ENCODE results near the gene UBA7.
"Not testable (repeated sequence)": the region's sequence is repeated elsewhere in the genome, so short reads cannot be mapped to it uniquely, and the experiment has no call there.

UBA7 gene

GRCh38 chr3:49787536-49787935, 26.2 kb downstream of the UBA7 start:
- no peak overlapping the region for H3K4me3 ChIP-seq (ENCODE audit: low read length)
- H3K9ac ChIP-seq (ENCODE audit: low read length) = peak overlapping the region; percentile 98
- H3K36me3 ChIP-seq (ENCODE audit: control insufficient read depth, insufficient read depth, low read length) = no peaks in the 10 kb centered on the region
- H3K9me3 ChIP-seq (ENCODE audit: control insufficient read depth, low read length) = no peaks in the 10 kb centered on the region
- H3K27me3 ChIP-seq (ENCODE audit: control insufficient read depth, insufficient read depth, low read length) = peaks cover 5% of the 10 kb centered on the region
- H3K4me1 ChIP-seq (ENCODE audit: control insufficient read depth, insufficient read depth, low read length) = peaks cover 22% of the 10 kb centered on the region

GRCh38 chr3:49787182-49787464, 26.6 kb downstream of the UBA7 start:
- Histone ChIP-seq H3K9me3 (ENCODE audit: control insufficient read depth, low read length) (no peaks in the 10 kb centered on the region), H3K27me3 (ENCODE audit: control insufficient read depth, insufficient read depth, low read length) (peaks cover 1% of the 10 kb centered on the region), H3K9ac (ENCODE audit: low read length) (peak overlapping the region; percentile 98), H3K36me3 (ENCODE audit: control insufficient read depth, insufficient read depth, low read length) (no peaks in the 10 kb centered on the region), H3K4me1 (ENCODE audit: control insufficient read depth, insufficient read depth, low read length) (peaks cover 22% of the 10 kb centered on the region), H3K4me3 (ENCODE audit: low read length) (peak overlapping the region; percentile 97)

- H3K4me1 ChIP-seq (ENCODE audit: control insufficient read depth, insufficient read depth, low read length) = peaks cover 22% of the 10 kb centered on the region
- no peaks in the 10 kb centered on the region for H3K27me3 ChIP-seq (ENCODE audit: control insufficient read depth, insufficient read depth, low read length)
- H3K9ac ChIP-seq (ENCODE audit: low read length) = peak within 1 kb of the TSS; percentile 98
- peak within 1 kb of the TSS; percentile 97 for H3K4me3 ChIP-seq (ENCODE audit: low read length)
- H3K9me3 ChIP-seq (ENCODE audit: control insufficient read depth, low read length) = no peaks in the 10 kb centered on the region
- no peaks in the 10 kb centered on the region for H3K36me3 ChIP-seq (ENCODE audit: control insufficient read depth, insufficient read depth, low read length)
These were observed 27.2 kb downstream of the UBA7 start, which contains the start of gene IP6K1 for GRCh38 chr3:49786357-49787181. Gene IP6K1, minus strand, starts transcription at chr3:49786542. Its CDS starts 38,502 bp downstream, at chr3:49748040.

- peak overlapping the region; percentile 98 for H3K9ac ChIP-seq (ENCODE audit: low read length)
- no peaks in the 10 kb centered on the region for H3K9me3 ChIP-seq (ENCODE audit: control insufficient read depth, low read length)
- no peaks in the 10 kb centered on the region for H3K36me3 ChIP-seq (ENCODE audit: control insufficient read depth, insufficient read depth, low read length)
- peak overlapping the region; percentile 97 for H3K4me3 ChIP-seq (ENCODE audit: low read length)
- H3K27me3 ChIP-seq (ENCODE audit: control insufficient read depth, insufficient read depth, low read length) = no peaks in the 10 kb centered on the region
- H3K4me1 ChIP-seq (ENCODE audit: control insufficient read depth, insufficient read depth, low read length) = peaks cover 22% of the 10 kb centered on the region
These were observed 28.0 kb downstream of the UBA7 start for GRCh38 chr3:49785565-49786356.

- not testable (repeated sequence) for H3K4me3 ChIP-seq (ENCODE audit: low read length); H3K36me3 ChIP-seq (ENCODE audit: control insufficient read depth, insufficient read depth, low read length); H3K9ac ChIP-seq (ENCODE audit: low read length); H3K27me3 ChIP-seq (ENCODE audit: control insufficient read depth, insufficient read depth, low read length); H3K9me3 ChIP-seq (ENCODE audit: control insufficient read depth, low read length)
- peaks cover 19% of the 10 kb centered on the region for H3K4me1 ChIP-seq (ENCODE audit: control insufficient read depth, insufficient read depth, low read length)
These were observed 31.5 kb downstream of the UBA7 start for GRCh38 chr3:49782277-49782676.

GRCh38 chr3:49781415-49782199, 32.1 kb downstream of the UBA7 start:
- no peaks in the 10 kb centered on the region for H3K36me3 ChIP-seq (ENCODE audit: control insufficient read depth, insufficient read depth, low read length)
- no peak overlapping the region for H3K4me3 ChIP-seq (ENCODE audit: low read length)
- no peak overlapping the region for H3K9ac ChIP-seq (ENCODE audit: low read length)

GRCh38 chr3:49780975-49781365, 32.8 kb downstream of the UBA7 start:
- H3K9ac ChIP-seq (ENCODE audit: low read length); H3K36me3 ChIP-seq (ENCODE audit: control insufficient read depth, insufficient read depth, low read length); H3K9me3 ChIP-seq (ENCODE audit: control insufficient read depth, low read length); H3K4me3 ChIP-seq (ENCODE audit: low read length); H3K27me3 ChIP-seq (ENCODE audit: control insufficient read depth, insufficient read depth, low read length): not testable (repeated sequence)
- H3K4me1 ChIP-seq (ENCODE audit: control insufficient read depth, insufficient read depth, low read length) = peaks cover 11% of the 10 kb centered on the region

More at GRCh38 chr3:49781415-49782199, 32.1 kb downstream of the UBA7 start:
- Histone ChIP-seq H3K4me1 (ENCODE audit: control insufficient read depth, insufficient read depth, low read length) (peaks cover 12% of the 10 kb centered on the region), H3K9me3 (ENCODE audit: control insufficient read depth, low read length) (no peaks in the 10 kb centered on the region), H3K27me3 (ENCODE audit: control insufficient read depth, insufficient read depth, low read length) (no peaks in the 10 kb centered on the region)

- no peak overlapping the region for H3K4me3 ChIP-seq (ENCODE audit: low read length)
- no peaks in the 10 kb centered on the region for H3K9me3 ChIP-seq (ENCODE audit: control insufficient read depth, low read length)
- H3K36me3 ChIP-seq (ENCODE audit: control insufficient read depth, insufficient read depth, low read length) = no peaks in the 10 kb centered on the region
- H3K9ac ChIP-seq (ENCODE audit: low read length) = no peak overlapping the region
- H3K4me1 ChIP-seq (ENCODE audit: control insufficient read depth, insufficient read depth, low read length) = peaks cover 7% of the 10 kb centered on the region
- H3K27me3 ChIP-seq (ENCODE audit: control insufficient read depth, insufficient read depth, low read length) = no peaks in the 10 kb centered on the region
These were observed 33.4 kb downstream of the UBA7 start for GRCh38 chr3:49780080-49780974.

GRCh38 chr3:49779358-49780079, 34.2 kb downstream of the UBA7 start:
- H3K27me3 ChIP-seq (ENCODE audit: control insufficient read depth, insufficient read depth, low read length) = no peaks in the 10 kb centered on the region
- no peaks in the 10 kb centered on the region for H3K4me1 ChIP-seq (ENCODE audit: control insufficient read depth, insufficient read depth, low read length)
- no peaks in the 10 kb centered on the region for H3K9me3 ChIP-seq (ENCODE audit: control insufficient read depth, low read length)
- no peaks in the 10 kb centered on the region for H3K36me3 ChIP-seq (ENCODE audit: control insufficient read depth, insufficient read depth, low read length)
- H3K4me3 ChIP-seq (ENCODE audit: low read length) = no peak overlapping the region
- no peak overlapping the region for H3K9ac ChIP-seq (ENCODE audit: low read length)

- not testable (repeated sequence) for H3K9me3 ChIP-seq (ENCODE audit: control insufficient read depth, low read length); H3K4me1 ChIP-seq (ENCODE audit: control insufficient read depth, insufficient read depth, low read length); H3K4me3 ChIP-seq (ENCODE audit: low read length); H3K9ac ChIP-seq (ENCODE audit: low read length); H3K27me3 ChIP-seq (ENCODE audit: control insufficient read depth, insufficient read depth, low read length); H3K36me3 ChIP-seq (ENCODE audit: control insufficient read depth, insufficient read depth, low read length)
These were observed 37.7 kb downstream of the UBA7 start for GRCh38 chr3:49776101-49776500.

- Histone ChIP-seq H3K4me3 (ENCODE audit: low read length) (no peak overlapping the region), H3K9me3 (ENCODE audit: control insufficient read depth, low read length) (no peaks in the 10 kb centered on the region), H3K4me1 (ENCODE audit: control insufficient read depth, insufficient read depth, low read length) (no peaks in the 10 kb centered on the region), H3K36me3 (ENCODE audit: control insufficient read depth, insufficient read depth, low read length) (no peaks in the 10 kb centered on the region), H3K27me3 (ENCODE audit: control insufficient read depth, insufficient read depth, low read length) (no peaks in the 10 kb centered on the region), H3K9ac (ENCODE audit: low read length) (no peak overlapping the region)
These were observed 38.2 kb downstream of the UBA7 start for GRCh38 chr3:49775538-49775937.
